KG1 (cell line): ENCODE data around the gene GLIS1.

Experiments
- DNase-seq: peaks from one replicate; lab custom pipeline; 2025; lab: John Stamatoyannopoulos, UW

GLIS1 gene

DNA sequence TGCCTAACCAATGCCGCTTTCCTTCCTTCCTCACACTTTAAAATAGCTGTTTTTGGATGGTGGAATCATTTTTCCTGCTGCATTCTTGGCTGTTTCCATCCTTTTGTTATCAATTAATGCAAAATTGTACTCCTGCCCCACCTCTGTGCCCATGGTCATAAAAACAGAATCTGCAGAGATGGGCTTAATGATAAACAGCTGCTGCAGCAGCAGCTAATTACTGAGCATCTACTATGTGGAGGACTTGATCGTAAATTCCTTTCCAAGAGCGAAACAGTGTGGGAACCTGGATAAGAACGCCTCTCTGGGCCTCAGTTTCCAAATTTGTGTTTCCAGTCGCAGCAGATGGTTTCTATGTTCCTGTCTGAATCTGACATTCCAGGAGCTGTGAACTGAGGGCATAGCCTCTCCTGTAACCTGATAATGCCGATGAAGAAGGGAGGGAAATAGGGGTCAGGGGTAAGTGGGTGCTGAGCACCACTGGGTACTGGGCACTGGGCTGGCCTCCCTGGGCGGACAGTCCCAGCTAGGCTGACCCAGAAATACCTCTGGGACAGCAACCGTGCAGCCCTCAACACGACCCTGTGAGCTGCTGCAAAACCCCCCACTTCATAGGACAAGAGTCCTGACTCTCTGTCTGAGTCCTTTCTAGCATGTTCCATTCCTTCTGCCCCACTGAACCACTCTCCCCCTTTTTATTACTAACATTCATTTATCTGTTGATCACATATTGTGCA, 158.1 kb downstream of the GLIS1 start:
- no peak for DNase-seq

DNA sequence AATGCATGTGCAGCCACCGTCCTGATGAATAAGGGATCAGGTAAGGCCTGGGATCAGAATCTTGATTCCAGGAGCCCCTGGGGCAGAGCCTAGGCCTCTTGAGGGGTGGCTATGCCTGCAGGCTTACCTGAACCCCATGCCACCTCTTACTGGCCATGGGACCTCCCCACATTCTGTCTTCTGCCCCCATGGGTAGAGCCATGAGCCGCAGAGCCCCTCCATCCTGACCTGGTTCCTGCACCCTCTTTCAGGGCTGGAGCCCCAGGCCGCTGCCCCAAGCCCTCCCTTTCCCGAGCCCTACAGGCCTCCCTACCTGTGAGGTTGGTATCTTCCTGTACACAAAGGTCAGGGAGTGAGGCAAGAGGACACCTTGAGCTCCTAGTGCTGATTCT, 159.0 kb downstream of the GLIS1 start:
- no peak for DNase-seq

DNA sequence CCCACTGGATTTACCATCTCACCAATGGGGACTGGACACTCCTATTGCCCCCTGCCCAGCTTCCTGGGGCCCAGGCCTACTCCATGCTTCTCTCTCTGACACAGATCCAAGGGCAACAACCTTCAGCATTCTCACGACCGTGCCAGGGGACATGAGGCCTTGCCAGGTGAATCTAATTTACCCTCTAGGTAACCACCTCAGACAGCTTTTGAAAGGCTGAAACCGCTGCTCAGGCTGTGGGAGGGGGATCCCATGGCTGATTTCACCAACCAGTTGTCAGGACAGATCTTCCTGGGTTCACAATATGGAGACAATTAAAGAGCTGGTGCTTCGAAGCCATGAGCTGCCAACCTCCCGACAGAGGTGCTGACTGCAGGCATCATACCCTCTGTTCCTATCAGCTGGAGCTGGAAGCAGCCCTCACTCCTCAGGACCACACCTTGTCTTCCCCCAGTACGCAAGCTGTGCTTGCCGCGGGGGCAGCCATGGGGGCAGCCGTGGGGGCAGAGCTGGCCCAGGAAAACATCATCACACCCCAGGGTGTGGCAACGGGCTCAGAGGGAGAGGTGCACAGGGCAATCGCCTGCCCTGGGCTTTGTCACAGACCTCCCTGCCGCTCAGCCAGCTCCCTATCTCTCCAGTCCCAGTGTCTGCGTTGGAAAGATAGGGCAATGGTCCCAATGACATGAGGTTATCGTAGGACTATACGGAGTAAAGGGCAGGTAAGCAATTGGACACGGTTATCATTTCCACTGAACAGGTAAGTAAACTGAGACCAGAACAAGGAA, 159.5 kb downstream of the GLIS1 start:
- no peak for DNase-seq

- DNase-seq, result no peak
Measured at GRCh38 chr1:53578358-53578757, 160.6 kb downstream of the GLIS1 start.

DNA sequence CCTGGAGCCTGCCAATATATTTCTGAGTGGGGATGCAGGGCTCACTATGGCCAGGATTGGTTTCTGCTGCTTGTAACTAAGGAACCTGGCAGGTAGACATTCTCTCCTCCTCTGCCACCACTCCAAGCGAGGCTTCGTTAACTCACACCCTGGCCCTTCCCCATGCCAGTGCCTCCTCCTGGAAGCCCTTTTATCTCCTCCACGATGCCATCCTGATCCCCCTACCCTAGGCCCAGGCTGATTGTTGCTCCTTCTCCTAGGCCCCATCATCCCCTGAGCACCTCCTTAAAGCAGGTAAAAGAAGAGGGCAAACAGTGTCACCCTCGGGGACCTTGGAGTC, 161.2 kb downstream of the GLIS1 start:
- no peak for DNase-seq

DNA sequence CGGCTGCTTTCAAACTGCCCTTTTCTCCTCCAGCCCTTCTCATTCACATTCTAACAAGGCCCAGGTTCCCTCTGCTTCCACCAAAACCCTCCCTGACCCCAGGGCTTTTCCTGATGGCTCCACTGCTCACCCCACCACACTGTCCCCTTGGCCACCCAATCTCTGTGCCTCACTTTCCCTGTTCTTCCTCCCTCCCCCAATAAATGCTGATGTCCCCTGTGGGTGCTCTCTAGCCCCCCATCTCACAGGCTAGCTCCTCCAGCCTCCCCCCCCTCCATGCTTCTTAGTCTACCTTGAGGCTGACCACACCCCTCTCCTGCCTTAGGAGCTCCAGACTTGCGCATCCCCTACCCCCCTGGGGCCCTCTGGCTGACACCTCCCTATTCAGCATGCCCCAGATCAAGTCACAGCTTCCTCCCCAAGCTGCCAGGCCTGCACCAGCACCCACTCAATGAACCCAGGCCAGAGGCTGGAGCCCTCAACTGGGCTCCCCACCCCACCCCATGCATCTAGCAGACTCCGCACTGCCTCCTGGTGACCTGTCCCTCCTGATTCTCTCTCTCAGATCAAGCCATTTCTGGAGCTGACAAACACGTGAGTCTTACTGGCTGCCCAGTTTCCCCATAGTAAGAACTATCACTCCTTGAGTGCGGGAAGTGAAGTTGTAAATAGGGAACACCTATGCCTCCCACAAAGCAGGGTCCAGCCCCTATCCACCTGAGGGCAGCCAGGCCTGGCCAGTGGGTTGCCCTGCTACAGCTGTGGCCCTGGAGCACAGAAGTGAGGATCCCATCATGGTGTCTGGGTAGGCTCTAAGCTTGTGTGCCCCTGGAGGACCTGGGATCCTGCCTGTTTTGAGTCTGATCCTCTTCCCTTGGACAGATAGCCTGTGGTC, 161.9 kb downstream of the GLIS1 start:
- DNase-seq, result no peak

DNA sequence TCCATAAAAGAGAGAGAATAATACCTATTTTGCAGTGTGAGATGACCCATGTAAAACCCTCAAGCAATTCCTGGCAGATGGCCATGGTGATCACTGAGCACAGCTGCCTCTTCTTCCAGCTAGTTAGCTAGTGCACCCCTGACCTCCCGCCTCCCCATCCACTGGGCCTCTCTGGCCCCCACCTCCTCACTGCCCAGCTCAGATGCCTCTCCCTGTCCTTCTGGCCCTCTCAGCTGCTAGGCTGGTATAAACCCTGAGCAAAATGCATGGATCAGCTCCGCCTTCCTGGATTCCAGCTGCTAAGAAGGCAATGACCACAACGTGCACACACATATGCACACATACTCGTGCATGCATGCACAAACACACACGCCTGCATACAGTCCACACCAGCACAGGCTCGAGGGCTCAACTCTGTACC, 162.6 kb downstream of the GLIS1 start:
- no peak for DNase-seq

- no peak for DNase-seq
Measured at GRCh38 chr1:53575955-53576320, 163.0 kb downstream of the GLIS1 start.

DNA sequence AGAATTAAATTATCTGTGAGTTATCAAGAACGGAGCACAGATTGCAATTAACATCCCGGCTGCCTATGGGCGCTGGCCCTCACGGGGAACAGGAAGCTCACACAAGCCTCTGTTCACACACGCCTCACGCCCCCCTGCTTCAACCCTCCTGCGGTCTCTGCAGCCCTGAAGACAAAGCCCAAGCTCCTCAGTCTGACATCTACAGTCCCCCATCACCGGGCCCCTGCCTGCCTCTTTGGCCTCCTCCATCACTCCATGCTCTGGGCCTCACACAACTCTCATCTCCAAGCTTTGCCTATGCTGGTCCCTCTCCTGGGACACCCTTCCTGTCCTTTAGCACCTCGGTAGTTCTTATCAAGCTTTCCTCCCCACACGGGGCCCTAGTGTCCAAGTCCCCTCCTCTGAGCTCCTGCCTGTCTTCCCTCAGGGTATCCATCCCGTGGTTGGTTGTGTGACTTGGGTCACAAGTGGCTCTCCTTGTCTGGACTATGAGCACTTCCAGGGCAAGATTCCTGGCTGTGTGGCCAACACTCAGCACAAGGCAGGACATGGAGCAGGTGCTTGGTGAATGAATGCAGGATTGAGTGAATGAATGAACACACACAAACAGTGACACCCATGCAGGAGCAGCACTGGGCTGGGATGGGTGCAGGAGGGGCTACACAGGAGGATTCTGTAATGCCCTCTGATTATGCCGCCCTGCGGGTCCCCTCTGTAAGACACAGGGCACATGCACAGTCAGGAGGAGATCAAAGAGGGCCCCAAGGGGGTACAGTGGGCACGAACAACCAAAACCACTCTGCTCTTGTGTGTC, 163.6 kb downstream of the GLIS1 start:
- DNase-seq, result no peak

DNA sequence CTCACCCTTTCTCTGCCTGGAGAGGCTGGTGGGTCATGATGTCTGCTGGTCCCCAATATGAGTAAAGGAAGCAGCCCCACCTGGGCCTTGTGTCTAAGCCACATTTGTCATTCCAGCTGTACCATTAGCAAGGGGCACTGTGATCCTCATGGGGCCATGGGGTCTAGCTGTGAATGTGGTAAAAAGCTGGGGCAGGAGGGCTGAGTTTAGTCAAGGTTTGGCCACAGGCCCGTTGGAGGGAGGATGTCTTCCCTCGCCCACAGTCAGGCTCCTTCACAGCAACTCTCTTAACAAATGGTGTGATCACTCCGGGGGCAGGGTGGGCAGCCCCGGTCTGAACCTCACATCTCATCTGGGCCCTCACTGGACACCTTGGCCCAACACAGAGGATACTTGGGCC, 164.3 kb downstream of the GLIS1 start:
- no peak for DNase-seq

GRCh38 chr1:53573931-53574330, 165.0 kb downstream of the GLIS1 start:
- DNase-seq, result no peak

- DNase-seq, result no peak
Measured at GRCh38 chr1:53573522-53573921, 165.4 kb downstream of the GLIS1 start.

- DNase-seq, result no peak
Measured at GRCh38 chr1:53572815-53573173, 166.2 kb downstream of the GLIS1 start.

DNA sequence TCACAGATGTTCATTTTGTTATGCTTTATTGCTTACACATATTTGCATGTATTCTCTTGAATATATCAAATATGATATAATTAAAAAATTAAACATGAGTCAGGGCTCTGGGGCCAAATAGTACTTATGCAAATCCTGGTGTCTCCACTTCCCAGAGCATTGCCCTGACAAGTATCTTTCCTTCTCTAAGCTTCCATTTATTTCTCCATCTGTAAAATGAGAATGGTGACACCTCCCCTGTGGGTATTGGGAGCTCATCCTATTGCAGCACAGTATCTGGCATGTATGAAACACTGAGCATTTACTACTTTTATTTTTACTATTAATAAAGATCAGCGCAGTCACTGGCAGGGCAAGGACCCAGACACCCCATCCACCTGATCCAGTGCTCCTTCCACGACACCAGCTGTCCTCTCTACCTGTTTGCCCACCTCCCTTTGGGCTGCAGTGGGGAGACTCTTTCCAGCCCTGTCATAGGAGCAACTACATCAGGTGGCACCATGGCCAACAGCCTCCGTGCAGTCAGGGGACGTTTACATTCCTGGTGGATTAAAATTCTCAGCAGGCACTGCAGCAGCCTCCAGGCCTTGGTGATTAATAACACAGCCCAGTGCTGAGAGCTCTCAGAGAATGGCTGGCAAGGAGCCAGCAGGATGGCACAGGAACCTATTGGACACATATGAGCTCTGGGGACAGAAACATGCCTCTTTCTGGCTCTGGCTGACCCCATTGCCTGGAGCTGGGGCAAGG, 166.7 kb downstream of the GLIS1 start:
- no peak for DNase-seq

DNA sequence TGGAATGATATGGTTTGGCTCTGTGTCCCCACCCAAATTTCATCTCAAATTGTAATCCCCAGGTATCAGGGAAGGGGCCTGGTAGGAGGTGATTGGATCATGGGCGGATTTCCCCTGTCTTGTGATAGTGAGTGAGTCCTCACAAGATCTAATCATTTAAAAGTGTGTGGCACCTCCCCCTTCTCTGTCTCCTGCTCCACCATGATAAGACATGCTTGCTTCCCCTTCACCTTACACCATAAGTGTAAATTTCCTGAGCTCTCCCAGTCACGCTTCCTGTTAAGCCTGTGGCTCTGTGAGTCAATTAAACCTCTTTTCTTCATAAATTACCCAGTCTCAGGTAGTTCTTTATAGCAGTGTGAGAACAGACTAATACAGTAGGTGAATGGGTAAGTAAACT, 170.4 kb downstream of the GLIS1 start:
- DNase-seq, result no peak

DNA sequence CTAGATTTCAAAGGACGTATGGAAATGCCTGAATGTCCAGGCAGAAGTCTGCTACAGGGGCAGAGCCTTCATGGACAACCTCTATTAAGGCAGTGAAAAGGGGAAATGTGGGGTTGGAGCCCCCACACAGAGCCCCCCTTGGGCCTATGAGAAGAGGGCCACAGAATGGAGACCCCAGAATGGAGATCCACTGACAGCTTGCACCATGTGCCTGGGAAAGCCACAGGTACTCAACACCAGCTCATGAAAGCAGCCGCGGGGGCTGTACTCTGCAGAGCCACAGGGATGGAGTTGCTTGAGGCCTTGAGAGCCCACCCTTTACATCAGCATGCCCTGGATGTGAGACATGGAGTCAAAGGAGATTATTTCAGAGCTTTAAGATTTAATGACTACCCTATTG, 171.1 kb downstream of the GLIS1 start:
- DNase-seq, result no peak

GRCh38 chr1:53567450-53567849, 171.5 kb downstream of the GLIS1 start:
- DNase-seq, result no peak

DNA sequence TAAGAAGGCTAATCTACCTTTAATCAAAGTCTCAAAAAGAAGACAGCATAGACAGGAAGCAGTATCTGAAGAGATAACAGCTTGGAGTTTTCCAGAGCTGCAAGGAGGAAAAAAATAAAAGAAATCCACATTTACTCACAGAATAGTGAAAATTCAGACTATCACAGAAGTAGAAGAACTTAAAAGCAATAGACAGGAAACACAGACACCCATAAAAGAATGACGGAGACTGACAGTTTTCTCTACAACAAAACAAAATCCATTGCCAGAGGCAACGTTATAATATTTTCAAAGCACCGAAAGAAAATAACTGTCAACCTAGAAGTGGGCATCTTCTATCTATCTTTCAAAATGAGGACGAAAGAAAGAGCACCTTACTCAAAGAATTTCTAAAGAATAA, 175.4 kb downstream of the GLIS1 start:
- DNase-seq, result no peak

DNA sequence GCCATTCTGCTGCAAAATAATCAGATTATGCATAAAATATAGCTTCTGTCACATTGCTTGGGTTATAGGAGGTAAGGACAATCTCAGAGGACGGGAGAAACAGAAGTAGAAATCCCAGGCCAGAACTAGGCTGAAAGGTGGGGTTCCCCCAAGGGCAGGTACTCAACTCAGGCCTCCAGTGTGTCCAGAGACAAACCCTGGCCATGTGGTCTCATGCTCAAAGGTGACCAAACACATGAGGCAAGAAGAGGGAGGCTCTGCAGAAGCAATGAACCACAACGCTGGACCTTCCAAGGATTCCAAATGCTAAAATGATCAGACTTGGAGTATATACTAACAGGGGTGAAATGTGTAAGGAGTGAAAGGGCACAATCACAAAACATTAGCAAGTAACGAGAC, 176.0 kb downstream of the GLIS1 start:
- DNase-seq, result no peak

DNA sequence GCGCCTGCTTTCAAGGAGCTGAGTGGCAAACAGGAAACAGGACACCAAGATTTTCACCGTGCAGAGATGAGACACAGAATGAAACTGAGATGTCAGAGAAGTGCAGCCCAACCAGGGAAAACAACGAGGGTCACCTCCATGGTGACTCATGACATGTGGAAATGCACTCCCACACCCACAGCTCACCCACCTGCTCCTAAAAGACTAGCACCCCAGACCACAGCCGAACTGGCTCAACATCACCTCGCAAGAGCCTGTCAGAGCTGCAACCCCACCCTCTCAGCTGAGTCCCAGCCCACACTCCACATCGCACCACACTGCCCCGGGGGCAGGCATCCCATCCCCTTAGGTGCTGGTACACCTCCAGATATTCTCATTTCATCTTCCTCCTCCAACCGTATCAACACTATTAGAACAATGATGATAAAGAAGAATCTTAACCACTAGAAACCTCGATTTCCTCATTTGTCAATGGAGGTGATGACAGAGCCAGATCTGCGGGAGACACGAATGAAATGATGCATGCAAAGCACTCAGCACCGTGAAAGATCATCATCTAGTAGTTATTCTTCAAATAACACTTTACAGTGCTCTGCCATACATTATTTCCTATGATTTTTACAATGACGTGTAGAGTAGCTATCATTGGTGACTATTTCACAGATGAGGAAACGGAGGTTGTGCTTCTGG, 176.5 kb downstream of the GLIS1 start:
- no peak for DNase-seq
